Limb (tissue), 2 donors: ENCODE data around the gene ADSS2.
"Not testable (repeated sequence)": the region's sequence is repeated elsewhere in the genome, so short reads cannot be mapped to it uniquely, and the experiment has no call there.

ENCODE experiments used
- DNase-seq, 2 donors: peaks; one replicate each; pipeline ENCODE4 v3.0.0-alpha.2; 2016; ENCODE audit errors: extremely low spot score in 2 of 2

The ADSS2 gene

DNA sequence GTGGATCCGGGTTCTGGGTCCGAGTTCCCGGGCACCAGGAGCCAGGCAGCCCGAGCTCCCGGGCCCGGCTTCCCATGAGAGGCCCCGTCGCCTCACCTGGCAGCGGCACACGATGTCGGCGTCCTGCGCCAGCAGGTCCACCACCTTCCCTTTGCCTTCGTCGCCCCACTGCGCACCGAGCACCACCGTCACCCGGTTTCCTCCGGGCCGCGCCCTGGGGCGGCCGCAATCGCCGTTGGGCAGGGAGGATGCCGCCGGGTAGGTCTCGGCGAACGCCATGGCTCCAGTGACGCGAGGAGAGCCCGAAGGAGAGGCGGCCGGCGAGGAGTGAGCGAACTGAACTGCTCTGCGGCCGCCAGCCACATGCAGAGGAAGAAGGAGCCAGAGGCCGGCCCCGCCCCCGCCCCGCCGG, at the start of gene ADSS2:
Gene ADSS2, minus strand, starts transcription at position 371 of the 412 bp plus-strand sequence. Its CDS starts 92 bp downstream, at position 279.
- no peak for DNase-seq

DNA sequence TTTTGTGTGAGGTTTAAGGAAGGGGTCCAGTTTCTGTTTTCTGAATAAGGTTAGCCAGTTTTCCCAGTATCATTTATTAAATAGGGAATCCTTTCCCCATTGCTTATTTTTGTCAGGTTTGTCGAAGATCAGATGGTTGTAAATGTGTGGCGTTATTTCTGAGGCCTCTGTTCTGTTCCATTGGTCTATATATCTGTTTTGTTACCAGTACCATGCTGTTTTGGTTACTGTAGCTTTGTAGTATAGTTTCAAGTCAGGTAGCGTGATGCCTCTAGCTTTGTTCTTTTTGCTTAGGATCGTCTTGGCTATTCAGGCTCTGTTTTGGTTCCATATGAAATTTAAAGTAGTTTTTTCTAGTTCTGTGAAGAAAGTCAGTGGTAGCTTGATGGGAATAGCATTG, 48.8 kb upstream of the ADSS2 start:
- DNase-seq, result not testable (repeated sequence)

DNA sequence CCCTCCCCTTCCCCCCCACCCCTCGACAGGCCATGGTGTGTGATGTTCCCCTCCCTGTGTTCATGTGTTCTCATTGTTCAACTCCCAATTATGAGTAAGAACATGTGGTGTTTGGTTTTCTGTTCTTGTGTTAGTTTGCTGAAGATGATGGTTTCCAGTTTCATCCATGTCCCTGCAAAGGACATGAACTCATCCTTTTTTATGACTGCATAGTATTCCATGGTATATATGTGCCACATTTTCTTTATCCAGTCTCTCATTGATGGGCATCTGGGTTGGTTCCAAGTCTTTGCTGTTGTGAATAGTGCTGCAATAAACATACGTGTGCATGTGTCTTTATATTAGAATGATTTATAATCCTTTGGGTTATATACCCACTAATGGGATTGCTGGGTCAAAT, 47.8 kb upstream of the ADSS2 start:
- DNase-seq, result not testable (repeated sequence)

DNA sequence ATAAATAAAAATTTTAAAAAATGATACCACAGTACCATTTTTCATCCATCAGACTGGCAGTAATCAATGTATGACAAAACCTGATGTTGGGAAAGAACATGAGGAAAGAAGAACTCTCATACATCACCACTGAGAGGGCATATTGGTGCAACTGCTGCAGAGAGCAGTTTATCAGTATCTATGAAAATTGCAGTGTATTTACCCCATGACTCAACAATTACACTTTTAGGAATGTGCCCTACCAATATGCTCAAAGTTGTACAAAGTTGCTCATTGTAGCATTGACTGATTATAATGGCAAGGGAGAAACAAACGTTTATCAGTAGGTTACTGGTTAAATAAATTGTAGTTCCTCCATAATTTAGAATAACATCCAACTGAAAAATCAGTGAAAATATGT, 46.1 kb upstream of the ADSS2 start:
- no peak for DNase-seq

DNA sequence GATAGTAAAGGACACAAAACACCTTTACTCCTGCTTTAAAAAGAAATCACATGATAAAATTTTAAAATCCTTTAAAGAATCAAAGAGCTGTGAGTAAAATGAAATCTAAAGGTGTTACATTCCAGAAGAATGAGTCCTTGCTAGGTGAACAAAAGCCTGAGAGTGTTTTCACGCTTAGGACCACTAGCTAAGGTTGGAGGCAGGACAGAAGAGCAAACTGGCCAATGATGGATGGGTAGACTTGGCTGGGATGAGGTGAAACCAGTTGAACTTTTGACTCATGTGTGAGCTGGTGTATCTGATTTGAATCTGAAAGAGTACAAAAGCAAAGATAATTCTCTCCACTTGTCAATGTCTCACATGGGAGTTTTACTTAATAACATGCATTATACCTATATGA, 44.5 kb upstream of the ADSS2 start:
- DNase-seq, result no peak

DNA sequence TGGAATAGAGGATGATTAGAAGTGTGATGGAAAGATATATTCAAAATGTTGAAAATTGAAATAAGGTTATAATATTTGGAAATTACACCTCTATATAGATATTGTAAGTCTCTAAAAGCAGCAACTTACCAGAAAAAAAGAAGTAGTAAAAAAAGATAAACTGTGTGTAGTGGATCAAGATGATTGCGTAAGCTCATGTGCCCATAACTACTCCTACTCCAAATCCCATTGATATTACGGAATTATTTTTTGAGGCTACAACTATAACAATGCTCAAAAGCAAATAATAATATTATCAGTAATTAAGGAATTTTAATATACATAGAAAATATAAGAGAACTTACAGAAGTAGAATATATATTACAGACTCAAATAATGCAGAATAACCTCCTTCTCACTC, 42.9 kb upstream of the ADSS2 start:
- DNase-seq, result no peak

DNA sequence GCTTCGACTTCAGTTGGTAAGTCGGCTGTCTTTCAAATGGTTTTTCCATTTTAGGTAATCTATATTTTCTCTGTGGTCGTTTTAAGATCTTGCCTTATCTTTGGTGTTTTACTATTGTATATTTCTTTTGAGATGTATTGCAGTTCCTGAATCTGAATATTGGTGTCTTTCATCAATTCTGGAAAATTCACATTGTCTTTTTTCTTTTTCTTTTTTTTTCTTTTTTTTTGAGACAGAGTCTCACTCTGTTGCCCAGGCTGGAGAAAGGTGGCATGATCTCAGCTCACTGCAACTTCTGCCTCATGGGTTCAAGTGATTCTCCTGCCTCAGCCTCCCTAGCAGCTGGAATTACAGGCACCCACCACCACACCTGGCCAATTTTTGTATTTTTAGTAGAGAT, 33.3 kb upstream of the ADSS2 start:
- not testable (repeated sequence) for DNase-seq

DNA sequence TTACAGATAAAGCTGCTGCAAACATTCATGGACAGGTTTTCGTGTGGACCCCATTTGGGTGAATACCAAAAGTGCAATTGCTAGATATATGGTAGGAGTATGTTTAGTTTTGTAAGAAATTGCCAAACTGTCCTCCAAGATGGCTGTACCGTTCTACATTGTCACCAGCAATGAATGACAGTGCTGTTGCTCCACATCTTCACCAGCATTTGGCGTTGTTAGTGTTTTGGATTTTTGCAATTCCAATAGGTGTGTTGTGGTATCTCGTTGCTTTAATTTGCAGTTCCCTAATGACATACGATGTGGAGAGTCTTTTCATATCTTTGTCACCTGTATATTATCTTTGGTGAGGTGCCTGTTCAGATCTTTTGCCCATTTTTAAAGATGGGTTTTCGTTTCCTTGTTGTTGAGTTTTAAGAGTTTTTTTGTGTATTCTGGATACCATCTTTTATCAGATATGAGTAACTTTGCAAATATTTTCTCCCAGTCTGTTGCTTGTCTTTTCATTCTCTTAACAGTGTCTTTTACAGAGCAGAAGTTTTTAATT, 21.4 kb upstream of the ADSS2 start:
- no peak for DNase-seq

DNA sequence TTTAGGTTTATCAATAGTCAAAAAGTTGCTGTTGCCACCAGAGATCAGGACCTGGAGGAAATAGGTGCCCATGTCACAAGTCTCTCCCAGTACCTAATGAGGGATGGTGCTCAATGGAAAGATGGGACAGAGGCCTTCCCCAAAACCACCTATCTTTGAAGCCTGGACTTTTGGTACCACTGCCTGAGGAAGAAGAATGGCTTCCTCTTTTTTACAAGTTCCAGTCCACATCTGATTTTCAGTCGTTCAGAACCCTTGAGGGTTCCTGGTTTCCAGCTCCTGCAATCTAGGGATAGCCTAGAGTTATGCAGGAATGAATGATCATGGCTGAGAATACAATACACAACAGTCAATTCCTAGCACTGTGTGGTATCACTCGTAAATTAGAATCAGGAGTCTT, 15.0 kb upstream of the ADSS2 start:
- no peak for DNase-seq

DNA sequence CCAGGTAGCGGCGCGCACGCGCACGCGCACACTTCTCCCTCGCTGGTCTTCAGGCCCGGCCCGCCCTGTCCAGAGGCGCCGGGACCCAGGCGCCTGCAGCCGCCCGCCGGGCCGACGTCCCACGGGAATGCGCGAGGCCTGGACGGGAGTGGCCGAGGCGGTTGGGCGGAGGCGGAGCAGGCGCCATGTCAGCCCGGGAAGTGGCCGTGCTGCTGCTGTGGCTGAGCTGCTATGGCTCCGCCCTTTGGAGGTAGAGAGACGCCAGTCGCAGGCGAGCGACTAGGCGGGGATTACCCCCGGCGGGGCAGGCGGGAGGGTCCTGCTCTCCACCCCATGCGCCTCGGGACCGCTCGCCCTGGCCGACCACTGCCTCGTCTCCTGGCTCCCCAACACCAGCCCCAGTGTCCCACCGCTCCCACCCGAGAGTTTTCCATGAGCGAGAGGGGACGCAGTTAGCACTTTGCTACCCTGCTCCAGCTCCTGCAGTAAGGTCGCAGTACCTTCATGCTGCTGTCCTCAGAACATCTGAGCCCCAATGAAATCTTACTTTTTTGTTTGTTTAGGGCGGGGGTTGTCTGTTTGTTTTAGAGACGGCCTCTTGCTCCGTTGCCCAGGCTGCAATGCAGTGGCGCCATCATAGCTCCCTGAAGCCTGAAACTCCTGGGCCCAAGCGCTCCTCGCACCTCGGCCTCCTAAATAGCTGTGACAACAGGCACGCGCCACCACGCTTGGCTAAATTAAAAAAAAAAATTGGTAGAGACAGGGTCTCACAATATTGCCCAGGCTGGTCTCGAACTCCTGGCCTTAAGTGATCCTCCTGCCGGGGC, 9.7 kb upstream of the ADSS2 start, which contains the start of gene CATSPERE:
Gene CATSPERE, plus strand, starts transcription at position 29 of the 827 bp plus-strand sequence. Its CDS starts 157 bp downstream, at position 186.
- DNase-seq, result peak; percentile 75 to 86

DNA sequence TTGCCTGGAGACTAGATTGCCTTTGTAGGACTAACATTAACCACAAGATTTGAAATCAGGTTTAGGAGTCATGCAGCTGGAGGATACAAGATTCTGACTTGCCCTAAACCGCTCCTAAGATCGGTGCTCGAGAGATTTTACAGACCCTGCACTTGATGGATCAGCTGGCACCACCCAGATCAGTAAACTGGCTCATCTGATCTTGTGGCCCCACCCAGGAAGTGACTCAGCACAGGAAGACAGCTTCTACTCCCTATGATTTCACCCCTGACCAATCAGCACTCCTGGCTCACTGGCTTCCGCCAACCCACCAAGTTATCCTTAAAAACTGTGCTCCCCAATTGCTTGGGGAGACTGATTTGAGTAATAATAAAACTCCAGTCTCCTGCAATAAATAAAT, 8.5 kb upstream of the ADSS2 start:
- DNase-seq, result no peak

DNA sequence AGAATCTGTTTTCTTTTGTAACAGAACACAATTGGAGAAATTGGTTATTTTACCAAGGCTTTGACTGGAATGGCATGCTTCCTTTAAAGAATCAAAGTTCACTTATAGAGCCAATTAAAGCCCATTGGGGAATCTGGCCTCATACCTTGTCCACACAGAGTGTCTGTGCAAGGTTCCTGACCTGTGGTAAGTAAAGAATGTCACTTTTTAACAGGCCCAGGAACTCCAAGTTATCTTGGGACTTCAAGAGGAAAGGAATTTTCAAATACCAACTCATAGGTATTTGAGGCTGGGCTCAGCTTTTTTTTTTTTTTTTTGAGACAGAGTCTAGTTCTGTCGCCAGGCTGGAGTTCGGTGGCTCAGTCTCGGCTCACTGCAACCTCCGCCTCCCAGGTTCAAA, 7.1 kb upstream of the ADSS2 start:
- no peak for DNase-seq

DNA sequence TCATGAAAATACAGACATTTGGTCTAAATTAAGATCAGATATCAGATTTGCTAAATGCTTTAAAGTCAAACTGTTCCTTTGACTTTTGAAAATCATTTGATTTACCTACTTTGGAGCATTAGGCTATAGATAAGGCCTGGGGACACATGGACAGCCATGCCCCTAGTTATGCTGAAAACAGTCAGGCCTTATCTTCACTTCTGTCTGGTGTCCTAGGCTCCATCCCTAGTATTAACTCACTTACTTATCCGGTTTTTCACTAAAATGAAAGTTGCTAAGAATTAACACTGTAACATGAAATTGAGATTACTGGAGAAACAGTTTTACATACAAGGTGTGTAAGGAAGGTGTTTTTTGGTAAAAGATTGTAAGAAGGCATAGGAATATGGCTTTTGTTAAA, 4.9 kb upstream of the ADSS2 start:
- no peak for DNase-seq

DNA sequence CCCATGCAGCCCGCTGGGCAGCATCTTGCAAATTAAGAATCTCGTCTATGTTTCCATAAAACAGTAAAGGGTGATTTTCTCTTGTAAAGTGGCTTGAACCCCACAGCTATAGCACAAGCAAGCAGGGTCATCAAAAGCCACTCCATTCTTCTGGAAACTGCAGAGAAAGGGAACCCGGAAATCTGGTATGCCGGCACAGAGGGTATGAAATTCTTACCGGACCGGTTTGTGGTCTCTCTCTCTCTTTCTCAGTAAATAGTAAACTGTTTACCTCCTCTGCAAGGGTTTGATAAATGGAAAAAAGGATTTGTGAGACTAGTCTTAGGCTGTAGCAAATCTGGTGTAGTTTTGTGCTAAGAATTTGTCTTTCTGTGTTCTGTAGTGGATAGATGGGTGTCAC, 2.7 kb upstream of the ADSS2 start:
- DNase-seq, result no peak

DNA sequence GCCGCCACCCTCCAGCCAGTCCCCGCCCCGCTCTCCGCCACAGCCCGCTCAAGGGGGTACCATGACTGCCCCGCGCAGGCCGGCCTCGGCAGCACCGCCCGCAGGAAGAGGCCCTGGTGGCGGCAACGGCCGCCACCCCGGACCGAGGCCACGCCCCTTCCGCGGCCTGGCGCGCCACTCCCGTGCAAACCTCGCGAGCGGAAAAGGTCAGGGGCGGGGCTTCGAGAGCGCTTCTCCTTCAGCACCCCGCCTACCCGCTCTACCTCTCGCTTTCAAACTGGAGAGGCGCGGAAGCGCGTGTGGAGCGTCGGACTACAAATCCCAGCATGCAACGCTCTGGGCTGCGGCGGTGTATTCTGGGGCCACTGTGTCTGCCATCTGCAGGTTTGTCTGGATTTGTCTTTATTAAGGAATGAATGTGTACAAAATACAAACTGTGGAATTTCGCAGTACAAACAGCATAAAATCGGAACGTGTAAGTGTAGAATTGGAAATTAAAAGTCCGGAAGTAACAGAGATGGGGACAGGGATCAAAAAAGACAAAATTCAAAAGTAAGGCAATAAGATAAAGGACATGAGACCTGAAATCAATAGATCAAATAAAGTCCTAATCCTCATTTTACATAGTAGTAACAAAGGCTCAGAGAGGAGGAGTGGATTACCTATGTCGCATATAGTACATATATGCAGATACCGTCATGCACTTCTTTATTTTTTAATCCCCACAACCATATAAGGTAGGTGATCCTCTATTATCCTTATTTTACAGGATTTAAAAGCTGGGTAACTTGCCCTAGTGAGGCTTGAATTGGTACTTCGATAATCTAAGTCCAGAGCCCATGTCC, 464 bp upstream of the ADSS2 start:
- peak; percentile 99 to 100 for DNase-seq

DNA sequence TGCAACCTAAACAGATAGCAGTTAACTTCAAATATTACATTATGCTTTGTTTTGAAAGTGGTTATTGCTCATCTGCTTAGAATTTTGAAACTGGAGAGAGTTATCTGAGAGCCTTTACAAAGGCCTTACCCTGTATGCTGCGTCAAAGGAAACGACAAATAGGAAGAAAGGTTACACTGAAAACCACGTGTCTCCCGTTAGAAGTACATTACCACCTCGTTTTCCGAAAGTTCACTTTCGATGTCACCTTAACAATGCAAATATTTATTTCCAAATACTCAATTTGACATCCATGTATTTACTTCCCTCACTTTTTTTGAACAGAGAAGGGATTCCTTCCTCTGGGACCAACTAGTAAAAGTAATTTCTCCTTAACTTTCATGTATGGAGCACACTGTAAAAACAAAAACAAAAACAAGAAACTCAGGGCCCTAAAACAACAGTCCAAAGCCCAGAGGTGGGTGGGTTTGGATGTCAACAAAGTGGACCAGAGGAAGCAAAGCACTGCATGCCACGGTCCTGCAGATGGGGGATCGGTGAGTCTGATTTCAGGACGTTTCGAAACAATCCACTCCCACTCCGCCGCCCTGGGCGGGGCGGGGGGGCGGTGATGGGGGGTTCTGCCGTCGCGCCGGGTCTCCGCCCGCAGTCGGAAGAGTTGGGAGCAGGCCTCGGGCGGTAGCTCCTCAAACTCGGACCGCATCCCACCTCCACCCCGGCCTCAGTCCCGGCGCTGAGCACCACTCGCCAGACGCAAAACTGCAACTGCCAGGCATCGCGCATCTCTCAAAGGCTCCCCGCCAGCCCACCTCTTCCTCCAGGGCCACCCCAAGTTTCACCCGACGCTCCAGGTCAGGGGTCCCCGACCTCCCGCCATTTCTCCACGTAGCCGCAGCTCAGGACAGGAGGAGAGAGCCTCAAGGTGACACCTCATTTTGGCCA, 841 bp downstream of the ADSS2 start:
- peak; percentile 24 to 77 for DNase-seq

DNA sequence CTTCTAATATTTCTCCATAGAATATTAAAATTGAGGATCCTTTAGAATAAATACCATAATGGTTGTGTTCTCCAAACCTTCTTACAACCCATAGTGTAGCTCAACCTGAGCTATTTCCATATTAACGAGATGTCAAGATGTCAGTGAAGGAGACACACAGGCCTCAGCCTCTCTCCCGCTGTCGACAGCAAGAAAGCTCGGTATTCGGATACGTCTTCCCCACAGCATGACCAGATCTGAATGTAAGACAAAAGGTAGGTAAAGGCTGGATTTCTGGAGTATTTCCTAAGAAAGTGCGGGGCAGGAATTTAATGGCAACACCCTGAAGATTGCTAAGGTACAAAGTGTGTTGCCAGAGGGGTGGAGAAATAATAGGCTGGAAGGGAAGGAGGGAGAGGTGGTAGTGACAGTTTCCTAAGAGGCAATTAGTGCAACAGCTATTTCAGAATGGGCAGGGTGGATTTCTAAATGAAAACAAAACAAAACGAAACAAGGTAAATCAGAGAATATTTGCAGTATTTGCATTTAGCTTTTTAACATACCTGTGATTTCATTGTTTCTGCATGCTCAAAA, 1.7 kb downstream of the ADSS2 start:
- DNase-seq, result no peak

DNA sequence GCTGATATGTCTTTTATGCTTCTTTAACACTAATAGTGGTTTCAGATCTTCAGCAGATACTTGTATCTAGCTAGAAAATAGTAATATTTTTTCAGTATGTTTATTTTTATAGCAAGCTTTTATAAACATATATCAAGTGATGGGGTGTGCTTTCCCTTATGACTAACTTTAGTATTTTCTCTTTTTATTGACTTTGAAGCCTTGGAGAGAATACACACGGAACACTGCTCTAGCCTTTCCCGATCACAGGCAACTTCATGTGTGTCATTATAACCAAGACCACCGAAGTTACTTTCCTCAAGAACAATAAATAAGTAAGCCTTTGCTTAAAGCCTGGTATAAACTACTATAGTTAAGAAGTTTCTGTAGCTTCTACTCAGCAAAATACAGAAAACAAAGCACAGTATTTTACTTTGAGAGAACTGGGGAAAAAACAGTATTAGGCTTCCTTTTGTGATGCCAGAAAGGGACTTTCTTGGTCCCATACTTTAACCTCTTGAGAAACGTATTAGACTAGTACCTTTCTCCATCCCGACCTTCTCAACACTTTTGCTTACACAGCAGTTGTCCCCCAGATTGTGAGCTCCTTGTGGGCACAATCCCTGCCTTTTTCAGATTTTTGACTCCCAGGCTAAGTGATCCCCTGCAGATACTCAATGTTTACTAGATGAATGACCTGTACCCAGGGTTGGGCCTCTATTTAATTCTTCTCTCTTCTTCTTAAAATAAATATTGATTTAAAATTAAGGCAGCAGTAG, 3.3 kb downstream of the ADSS2 start:
- no peak for DNase-seq

DNA sequence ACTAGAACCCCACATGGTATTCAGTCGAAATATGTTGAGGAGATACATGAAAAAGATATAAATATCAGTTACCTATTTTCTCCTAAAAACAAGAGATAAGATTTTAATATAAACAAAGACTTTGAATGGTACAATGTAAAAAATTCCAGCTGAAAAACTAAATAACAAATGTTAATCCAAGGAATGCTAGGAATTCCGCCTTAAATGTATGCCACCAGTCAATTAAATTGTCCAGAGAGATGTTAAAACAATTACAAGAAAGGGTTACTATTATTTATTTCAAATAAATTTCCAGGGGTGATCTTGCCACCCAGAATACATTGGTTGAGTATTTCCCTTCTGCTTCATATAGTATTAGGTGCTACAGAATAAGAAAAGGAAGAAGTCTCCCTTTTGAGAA, 4.2 kb downstream of the ADSS2 start:
- no peak for DNase-seq

DNA sequence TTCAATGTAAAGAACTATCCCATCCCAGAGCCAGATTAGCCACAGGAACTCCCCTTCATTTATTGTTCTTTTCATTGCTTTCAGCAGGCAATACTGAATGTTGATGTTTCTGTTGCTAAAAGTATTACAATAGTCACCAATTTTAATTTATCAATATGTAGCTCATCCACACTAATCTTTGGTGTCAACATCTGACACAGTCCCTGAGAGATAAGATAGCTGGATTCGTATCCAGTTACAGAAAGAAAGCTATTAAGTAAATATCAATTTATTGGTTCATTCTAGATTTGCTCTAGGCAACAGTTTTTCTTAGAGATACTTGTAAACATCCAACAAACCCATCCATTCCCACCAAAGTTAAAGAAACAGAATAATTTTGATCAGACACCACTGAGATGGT, 4.7 kb downstream of the ADSS2 start:
- DNase-seq, result no peak
